Activated naive CD4-positive, alpha-beta T cell treated with Interleukin-2 at 50 U/mL for 16 hours (primary cell): ENCODE results near the gene SEL1L2.

ENCODE experiments used
- DNase-seq: peaks from one replicate; pipeline ENCODE4 v3.0.0-alpha.2; 2020

SEL1L2 gene

DNA sequence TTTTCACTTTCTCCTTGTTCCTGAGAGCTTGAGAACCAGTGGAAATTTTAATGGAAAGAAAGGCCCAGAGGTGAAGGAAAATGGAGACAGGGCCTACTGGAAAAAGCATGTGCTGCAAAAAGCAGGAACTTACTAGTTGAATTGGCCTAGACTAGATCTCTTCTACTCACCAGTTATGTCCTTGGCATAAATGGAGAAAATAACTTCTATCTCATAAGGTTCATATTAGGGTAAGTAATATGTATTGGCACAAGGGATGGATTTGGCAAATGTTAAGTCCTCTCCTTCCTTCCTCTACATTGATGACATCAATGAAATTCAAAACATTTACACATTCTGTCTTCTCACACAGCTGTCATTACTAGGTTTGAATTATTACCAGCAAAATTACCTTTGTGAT, 131.5 kb downstream of the SEL1L2 start:
- no peak for DNase-seq

DNA sequence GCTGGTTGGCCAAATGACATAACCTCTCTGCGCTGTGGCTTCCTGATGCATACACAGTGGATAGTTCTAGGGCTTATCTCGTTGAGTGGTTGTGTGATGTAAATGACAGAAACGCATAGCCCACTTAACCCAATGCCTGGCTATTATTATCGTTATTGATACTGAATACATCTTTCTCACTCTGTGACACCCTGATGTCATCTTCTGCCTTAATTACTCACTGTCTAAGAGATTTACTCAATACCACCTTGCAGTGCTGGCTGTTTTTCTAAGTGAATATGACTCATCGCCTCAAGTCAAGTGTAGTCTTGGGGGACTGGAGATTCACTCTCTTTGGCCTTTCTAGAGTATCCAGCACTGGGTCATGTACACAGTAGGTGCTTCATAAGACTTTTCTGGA, 132.0 kb downstream of the SEL1L2 start:
- DNase-seq: no peak

DNA sequence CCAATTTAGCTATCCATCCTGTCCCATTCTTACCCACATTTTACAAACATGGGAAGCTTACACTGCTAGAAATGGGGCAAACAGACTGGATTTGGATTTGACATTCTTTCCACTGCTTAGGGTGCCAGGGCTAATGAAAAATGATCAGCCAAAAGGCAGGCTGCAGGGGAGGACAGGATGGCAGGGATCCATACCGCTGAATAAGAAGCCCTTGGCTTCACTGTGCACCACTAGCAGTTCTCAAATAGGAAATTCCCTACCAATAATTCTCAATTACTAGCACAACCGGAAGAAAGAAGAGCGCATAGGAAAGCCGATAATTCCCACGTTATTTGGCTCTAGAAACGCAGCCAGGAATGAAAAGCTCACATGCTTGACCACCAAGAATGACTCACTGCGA, 132.5 kb downstream of the SEL1L2 start:
- DNase-seq: no peak

DNA sequence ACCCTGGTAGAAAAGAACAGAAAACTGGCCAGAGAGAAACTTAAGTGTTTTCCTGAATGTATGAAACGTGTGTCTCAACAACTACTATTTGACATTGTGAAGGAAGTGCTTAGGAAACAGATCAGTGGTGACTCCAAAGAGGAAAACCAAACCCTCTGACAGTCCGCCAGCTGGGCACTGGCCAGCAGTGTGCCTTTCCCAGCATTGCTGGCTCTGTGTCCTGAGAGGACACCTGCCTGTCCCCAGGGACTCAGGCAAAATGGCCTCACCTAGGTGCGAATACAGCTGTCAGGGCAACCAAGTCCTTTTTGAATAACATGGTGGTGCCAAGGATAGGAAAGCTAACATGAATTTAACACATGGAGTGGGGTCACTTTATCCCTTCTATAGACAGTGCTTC, 133.1 kb downstream of the SEL1L2 start:
- no peak for DNase-seq

DNA sequence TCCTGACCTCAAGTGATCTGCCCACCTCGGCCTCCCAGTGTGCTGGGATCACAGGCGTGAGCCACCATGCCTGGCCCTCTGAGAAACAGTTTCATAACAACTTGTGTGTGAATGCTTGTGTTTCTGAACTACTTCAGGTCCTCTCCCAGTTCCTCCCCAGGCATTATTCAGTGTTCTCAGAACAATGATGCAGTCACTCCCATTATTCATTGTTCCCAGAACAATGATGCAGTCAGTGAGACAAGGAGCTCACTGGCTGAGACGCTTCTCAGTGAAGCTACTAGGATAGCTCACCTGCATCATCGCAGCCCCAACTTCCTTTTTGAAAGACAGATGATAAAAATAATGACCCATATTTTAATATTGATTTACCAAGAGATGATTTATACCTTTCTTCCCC, 134.1 kb downstream of the SEL1L2 start:
- no peak for DNase-seq

DNA sequence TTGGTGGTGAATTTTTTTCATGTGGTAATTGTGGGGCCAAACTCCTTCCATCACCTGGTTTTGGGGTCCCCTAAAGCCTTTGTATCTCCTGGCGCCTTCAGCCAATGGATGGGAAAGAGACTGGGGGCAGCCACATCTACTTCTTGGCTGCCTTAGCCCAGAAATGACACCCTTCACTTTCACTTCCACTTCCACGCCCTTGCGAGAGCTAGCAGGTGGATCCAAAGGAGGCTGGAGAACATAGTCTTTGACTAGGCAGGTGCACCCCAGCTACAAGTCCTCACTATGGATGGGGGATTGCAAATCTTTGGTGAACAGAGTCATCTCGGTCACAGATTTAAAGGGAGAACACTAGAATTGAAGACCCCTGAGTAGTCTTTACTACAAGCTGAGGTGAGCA, 134.8 kb downstream of the SEL1L2 start:
- no peak for DNase-seq

DNA sequence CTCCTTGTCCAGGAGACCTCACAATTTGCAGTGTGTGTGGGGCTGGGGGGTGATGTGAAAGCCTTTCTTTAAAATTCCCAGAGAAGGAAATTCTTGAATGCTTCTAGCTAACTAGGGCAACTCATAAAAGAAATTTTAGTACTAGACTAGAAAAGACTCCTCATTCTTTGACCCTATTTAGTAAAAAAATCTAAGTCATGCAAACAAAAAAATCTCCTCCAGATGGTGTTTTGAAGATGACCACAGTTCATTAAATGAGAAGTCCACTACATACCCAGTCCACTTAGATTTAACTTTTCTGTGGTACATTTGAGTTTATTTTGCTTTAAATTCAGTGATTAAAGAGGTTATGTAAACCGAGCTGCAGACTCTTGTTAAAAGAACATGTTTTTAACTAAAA, 138.1 kb downstream of the SEL1L2 start:
- DNase-seq: no peak

DNA sequence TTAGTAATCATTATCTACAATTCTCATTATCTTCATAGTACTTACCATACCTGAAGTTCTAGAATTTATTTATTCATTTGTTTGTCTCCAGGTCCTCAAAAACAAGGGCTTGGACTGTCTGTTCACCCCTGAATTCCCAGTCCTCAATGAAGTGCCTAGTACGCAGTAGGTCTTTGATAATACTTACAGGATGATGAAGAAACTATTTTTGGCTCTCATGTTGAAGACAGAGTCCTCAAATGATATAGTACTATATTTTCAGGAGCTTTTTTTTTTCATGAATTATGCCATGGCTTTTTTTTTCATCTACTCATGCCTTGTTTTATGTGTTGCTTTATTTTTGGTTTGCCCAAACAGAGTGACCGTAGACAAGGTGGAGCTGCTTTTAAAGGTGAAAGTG, 139.1 kb downstream of the SEL1L2 start:
- no peak for DNase-seq

DNA sequence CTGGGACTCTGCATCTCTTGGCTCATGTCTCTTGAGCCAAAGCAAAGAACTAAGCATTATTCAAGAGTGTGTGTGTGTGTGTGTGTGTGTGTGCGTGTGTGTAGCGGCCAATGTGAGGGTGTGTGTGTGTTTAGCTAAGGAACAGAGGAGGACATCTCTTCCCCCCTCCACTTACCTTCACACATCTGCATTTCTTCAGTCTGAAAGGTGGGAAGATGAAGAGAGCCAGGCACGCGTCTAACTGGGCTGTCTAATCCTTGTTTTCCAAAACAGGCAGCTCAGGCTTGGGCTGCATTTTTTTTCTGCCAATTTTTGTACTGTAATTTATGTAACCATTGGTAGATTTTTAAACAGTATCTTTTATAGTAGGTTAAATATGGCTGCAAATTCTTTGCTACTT, 146.1 kb downstream of the SEL1L2 start:
- DNase-seq: no peak

DNA sequence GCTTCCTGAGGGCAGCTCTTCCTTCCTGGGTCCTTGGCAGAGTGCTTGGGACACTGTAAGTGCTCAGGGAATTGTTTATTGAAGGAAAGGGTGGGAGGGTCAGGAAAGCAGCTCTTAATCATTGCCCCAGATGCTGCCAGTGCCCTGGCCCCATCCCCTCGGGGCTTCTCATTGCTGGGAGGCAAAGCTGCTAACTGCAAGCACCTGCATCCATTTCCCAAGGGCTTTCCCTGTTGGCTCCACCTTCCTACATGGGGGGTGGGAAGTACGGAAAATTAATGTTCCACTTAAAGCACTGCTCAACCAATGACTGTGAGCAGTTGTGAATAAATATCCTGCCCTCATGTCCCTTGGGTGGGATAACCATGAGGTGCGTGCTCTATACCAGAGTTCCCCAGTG, 149.2 kb downstream of the SEL1L2 start:
- DNase-seq: no peak

DNA sequence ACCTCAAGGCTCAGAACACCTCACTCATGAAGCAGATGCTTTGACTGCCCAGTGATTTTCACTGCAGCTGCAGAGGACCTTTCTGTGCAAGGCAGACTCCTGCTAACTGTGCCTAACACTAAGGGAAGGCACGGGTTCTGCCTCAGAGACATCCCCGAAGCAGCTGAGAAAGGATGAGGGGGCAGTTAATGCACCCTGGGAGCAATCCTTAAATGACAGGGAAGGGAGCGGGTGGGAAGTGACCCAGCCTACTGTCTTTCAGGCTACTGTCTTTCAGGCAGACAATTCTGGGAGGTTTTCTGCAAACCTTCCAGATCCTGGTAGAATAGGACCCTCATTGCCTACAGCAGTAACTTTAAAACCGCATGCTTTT, 150.3 kb downstream of the SEL1L2 start:
- no peak for DNase-seq

DNA sequence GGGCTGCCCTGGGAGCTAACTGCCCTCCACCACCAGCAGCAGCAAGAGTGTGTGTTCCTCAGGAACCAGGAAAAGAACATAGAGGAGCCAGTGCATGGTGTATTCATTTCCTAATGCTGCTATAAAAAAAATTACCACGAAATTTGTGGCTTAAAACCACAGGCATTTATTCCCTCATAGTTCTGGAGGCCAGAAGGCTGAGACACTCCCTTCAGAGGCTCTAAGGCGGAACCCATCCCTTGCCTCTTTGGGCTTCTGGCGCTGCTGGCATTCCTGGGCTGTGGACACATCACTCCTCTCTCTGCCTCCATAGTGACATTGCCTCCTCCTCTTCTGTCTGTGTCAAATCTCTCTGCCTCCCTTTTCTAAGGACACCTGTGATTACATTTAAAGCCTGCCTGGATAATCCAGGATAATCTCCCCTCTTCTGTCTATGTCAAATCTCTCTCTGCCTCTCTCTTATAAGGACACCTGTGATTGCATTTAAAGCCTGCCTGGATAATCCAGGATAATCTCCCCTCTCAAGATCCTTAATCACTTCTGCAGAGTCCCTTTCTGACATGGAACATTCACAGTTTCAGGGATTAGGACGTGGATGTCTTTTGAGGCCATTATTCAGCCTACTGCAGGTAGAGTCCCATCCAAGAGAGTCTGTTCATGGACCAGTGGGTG, 150.9 kb downstream of the SEL1L2 start:
- no peak for DNase-seq

DNA sequence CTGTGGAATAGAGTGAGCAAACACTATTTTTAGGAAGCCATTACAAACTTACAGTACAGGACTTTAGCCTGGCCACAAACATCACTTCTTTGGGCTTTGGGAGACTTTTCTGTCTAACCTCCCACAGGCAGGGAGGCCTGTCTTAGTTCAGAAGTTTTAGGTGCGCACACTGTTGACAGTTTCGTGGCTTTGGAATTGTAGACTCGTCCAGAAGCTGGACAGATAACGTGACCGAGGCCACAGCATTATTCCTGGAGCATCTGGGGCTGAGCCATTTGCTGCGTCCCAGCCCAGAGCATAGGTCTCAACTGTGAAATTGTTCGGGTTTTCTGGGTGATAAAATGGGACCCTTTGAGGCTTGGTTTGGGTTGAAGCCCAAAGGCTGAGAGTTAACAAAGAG, 151.8 kb downstream of the SEL1L2 start:
- DNase-seq: no peak

DNA sequence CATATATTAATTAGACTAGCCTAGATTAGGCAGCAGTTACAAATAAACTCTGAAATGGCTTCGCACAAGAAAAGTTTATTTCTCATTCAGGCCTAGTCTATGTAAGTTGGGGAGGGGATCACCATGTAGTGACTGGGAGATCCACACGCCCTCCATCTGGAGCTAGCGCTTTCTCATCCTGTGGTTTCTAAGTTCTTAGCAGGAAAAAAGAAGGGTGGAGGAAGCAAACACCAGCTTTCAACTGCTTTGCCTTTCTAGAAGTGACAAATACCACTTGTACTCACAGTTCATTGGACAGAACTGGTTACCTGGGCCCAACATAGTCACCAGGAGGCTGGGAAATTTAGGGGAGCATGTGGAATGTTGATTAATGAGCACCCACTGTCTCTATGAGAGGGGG, 158.9 kb downstream of the SEL1L2 start:
- no peak for DNase-seq

DNA sequence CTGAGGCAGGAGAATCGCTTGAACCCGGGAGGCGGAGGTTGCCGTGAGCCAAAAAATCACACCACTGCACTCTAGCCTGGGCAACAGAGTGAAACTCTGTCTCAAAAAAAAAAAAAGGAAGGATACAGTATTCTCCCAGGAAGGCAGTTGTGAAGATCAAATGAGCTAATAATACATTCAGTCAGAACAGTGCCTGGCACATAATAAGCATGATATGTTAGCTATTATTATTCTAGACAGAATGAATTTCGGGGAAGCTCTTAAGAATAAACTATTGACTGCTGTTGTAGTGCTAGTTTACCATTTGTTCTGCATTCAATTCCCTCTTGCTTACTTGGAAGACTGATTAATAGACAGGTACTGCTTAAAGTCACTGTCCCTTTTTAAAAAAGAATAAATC, 164.9 kb downstream of the SEL1L2 start:
- DNase-seq: no peak

DNA sequence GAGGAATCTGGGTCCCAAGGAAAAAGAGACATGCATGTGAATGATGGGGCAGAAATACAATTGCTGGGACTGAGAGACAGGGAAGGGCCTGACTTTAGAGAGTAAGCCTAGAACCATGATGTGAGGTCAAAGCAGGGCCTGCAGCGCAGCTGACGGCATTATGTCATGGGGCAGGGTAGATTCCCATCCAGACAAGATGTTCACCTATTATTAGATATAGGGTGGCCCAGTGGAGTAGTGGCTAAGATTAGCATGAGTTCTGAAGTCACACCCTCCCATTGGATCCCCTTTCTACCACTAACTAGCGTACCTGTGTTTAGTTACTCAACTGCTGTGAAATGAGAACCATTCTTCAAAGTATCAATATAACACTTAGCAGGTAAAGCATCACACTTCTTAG, 166.0 kb downstream of the SEL1L2 start:
- no peak for DNase-seq

DNA sequence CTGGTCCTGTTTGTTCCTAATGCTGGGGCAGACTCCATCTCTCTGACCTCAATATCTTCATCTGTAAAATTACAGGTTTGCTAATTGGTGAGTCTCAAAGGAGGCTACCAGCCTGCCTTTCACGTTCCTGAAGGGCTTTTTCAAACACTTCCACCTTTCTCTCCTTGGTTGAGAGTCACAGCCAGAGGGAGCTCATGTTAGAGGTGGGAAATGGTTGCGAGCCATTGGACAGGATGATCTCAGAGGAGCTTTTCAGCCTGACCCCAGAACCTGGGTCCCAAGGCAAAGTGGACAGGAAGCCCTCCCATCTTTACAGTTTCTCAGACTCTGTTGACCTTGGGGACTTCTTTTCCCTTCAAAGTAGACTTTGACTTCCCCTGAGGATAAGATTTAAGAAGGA, 168.0 kb downstream of the SEL1L2 start:
- DNase-seq: no peak

DNA sequence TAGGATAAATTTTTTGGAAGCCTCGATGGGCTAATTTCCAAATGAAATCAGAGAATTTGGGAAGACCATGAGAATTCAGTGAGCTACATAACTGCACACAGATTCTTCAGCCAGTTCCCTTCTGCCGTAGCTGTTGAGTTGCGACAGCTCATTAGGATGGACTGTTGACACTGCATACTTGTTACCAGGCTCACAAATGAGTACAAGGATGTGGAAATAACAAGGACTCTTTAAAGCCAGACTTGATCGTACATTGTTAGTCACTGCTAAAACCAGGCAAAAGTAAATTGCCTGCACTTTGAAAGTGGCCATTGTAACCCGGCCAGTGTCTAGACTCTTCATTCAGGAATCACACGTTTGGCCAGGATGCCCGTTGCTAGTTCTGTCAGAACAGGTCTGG, 168.5 kb downstream of the SEL1L2 start:
- no peak for DNase-seq

DNA sequence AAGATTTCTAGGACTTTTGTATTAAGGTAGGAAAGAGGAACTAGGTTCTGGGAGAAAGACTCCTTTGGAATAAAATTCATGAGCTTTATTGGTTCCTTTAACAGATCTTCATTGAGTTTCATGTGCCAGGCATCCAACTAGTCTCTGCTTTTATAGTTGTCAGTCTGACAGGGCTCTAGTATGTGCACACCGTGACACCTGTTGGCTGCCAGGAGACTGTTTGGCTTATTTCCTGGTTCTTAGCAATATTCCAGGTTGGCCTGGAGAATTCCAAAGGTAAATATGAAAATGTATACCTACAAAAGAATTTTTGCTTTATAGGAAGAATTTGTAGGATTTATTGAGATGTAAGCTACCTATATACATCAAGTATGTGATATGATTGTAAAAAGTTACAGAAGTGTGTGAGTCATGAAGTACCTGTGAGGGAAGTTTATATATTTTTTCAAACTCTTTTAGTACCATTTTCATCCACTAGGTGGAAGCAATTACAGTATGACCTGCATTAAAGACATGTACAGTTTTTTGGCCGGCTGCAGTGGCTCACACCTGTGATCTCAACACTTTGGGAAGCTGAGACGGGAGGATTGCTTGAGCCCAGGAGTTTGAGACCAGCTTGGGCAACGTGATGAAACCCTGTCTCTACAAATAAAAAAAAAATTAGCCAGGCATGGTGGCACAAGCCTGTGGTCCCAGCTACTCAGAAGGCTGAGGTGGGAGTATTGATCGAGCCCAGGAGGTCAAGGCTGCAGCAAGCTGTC, 170.3 kb downstream of the SEL1L2 start:
- no peak for DNase-seq

DNA sequence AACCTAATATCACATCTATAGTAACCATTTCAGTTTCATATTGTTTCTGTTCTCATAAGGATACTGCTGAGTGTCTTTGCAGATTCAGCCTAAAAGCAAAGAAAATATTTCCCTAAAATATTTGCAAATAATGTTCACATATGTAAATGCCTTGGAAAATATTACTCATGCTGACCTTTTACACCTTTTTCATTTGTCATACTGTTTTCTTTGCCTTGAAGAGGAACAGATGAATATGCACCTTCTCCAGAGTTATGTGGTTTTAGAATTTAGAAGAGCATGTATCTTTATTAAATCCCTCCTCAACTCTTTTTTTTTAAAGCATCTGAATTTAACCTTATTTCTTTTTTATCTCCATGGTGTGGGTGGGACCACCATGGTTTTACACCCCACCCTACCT, 173.1 kb downstream of the SEL1L2 start:
- no peak for DNase-seq

DNA sequence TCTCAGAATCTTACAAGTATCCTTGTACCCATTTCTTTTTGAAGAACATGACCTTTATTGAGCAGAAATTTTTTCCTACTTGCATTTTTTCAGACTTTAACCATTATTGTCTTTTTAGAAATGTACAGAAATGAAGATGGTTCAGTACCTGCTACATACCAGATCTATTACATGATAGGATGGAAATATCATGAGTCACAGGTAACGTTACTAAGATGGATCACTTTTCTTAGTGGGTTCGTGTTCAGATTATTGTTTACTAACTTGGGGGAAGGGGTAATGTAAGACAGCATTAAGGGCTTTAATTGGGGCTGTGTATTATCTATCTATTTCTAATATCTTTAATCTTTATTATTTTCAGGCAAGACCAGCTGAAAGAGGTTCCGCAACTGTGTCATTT, 173.7 kb downstream of the SEL1L2 start:
- no peak for DNase-seq

DNA sequence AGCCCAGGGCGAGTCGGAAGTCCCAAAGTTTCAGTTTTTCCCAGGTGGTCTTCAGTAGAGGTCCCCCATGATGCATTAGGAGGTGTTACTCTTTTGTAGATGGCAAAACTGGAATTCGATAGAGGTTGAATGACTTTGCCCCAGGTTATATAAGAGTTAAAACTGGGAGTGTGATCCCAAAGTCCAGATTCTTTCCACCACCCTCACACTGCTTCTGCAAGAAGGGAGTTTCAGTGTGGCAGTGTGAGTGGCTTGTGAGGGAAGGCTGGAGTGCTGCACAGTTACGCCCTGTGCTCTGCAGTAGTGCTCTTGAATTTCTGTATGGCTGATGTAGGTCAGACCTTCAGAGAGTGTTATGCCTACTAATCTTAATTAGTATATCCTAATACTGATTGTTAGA, 175.7 kb downstream of the SEL1L2 start:
- no peak for DNase-seq

DNA sequence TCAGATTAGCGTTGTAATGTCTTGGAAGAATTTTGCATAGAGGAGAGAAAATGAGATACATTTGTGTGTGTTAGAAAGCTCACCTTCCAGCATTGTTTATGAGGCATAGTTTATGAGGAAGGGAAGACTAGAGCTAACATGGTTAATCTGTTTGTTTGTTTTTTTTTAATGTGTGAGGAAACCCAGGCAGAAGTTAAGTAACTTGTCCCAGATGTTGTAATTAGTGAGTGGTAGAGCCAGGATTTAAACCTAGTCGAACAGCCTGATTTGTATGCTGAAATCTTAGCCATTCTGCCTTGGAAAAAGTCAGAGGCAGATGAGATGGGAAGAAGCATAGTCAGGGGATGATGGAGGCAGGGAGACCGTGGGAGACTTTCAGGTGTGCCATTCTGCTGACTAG, 176.5 kb downstream of the SEL1L2 start:
- no peak for DNase-seq

DNA sequence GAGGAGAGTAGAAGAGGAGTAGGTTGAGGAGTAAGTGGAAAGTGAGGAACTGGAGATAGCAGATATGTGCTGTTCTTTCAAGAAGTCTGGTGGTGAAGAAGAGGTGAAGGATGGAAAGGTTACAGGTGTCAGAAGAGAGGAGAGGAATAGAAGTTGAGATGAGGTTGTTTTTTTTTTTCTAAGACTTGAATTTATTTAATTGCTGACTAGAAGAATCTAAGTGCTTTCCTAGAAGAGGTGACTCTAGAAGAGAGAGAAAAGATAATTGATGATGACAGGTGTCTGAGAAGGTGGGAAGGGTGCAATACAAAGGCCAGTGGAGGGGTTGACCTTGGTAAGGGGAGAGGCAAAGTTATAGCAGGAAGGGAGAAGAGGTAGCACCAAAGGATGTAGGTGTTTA, 180.0 kb downstream of the SEL1L2 start:
- no peak for DNase-seq

DNA sequence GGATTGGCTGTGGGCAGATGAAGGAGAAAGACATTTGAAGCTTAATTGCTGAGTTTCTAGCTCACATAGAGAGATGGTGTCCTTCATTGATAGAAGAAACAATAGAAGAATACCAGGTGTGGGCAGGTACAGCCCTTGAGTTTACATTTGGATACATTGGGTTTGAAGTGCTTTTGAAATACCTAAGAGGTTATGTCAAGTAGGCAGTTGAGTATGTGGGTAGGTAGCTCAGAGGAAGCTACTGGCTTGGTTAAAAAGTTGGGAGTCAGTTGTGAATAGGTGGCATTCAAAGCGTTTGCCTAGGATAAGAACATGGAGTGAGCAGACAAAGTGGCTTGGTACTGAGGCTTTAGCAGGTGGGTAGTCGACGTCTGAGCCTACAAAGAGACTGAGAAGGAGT, 180.6 kb downstream of the SEL1L2 start:
- DNase-seq: no peak
